Occipital lobe (tissue), 2 donors: ENCODE data around the gene PLXNA2. TPM values are rescaled to one million over a fixed set of nuclear protein-coding genes. Genes with fewer than 3 reads are reported as not detected.
A peak's percentile ranks its signal among the peaks of the same experiment; 100 is the strongest.

ENCODE experiments used
- DNase-seq: peaks from one replicate; lab custom pipeline; 2025; lab: John Stamatoyannopoulos, UW
- total RNA-seq: library from RNA; depleted of rRNA; stranded (reverse); fragments of >200 nt; gene quantifications from one replicate; pipeline ENCODE4 v1.2.3, GENCODE V29; 2014

The PLXNA2 gene
- total RNA-seq, 1 donor from 2014 or later: 60.7 TPM

GRCh38 chr1:208030288-208031091 is 213.7 kb downstream of the PLXNA2 start:
- no peak for DNase-seq

GRCh38 chr1:208029381-208030287 is 214.6 kb downstream of the PLXNA2 start:
- peak; percentile 45 for DNase-seq

GRCh38 chr1:208028526-208028925 is 215.7 kb downstream of the PLXNA2 start:
- no peak for DNase-seq

GRCh38 chr1:208027861-208028260 is 216.3 kb downstream of the PLXNA2 start:
- DNase-seq: no peak

GRCh38 chr1:208026880-208027438 is 217.2 kb downstream of the PLXNA2 start:
- no peak for DNase-seq

GRCh38 chr1:208025031-208025430 is 219.2 kb downstream of the PLXNA2 start:
- DNase-seq: no peak

GRCh38 chr1:208024406-208024805 is 219.8 kb downstream of the PLXNA2 start:
- DNase-seq: no peak

GRCh38 chr1:208019257-208019656 is 224.9 kb downstream of the PLXNA2 start:
- DNase-seq: no peak

- no peak for DNase-seq
Measured at GRCh38 chr1:208015255-208015654, 228.9 kb downstream of the PLXNA2 start.

GRCh38 chr1:208013210-208013609 is 231.0 kb downstream of the PLXNA2 start:
- DNase-seq: no peak

- no peak for DNase-seq
Measured at GRCh38 chr1:208012721-208013120, 231.5 kb downstream of the PLXNA2 start.

- no peak for DNase-seq
Measured at GRCh38 chr1:208010487-208011071, 233.6 kb downstream of the PLXNA2 start.

- no peak for DNase-seq
Measured at GRCh38 chr1:208009706-208010444, 234.3 kb downstream of the PLXNA2 start.

GRCh38 chr1:208009303-208009702 is 234.9 kb downstream of the PLXNA2 start:
- DNase-seq: no peak

- no peak for DNase-seq
Measured at GRCh38 chr1:208008534-208008933, 235.7 kb downstream of the PLXNA2 start.

GRCh38 chr1:208007938-208008342 is 236.2 kb downstream of the PLXNA2 start:
- DNase-seq: no peak

GRCh38 chr1:208007319-208007937 is 236.8 kb downstream of the PLXNA2 start:
- no peak for DNase-seq

- DNase-seq: no peak
Measured at GRCh38 chr1:208006258-208006920, 237.8 kb downstream of the PLXNA2 start.

GRCh38 chr1:208004851-208005250 is 239.3 kb downstream of the PLXNA2 start:
- DNase-seq: no peak

GRCh38 chr1:208003241-208003640 is 240.9 kb downstream of the PLXNA2 start:
- DNase-seq: no peak
